GM12864 (cell line): ENCODE data around the gene MYBPHL.

Source experiments
- DNase-seq: peaks from one replicate; pipeline ENCODE4 v3.0.0-alpha.2; 2011; ENCODE audit warnings: low read depth
- H3K4me3 ChIP-seq: 2 replicates; pipeline ENCODE4 v1.5.1; 2011; ENCODE audit warnings: mild to moderate bottlenecking, low read depth, low read length, control low read depth
- CTCF ChIP-seq: IDR thresholded peaks from 2 replicates; pipeline ENCODE4 v1.5.1; 2011; ENCODE audit warnings: low read depth, mild to moderate bottlenecking, moderate library complexity, low read length, control low read depth, inconsistent platforms; ENCODE audit errors: missing control alignments

MYBPHL gene

GRCh38 chr1:109298666-109299557 is 7.9 kb downstream of the MYBPHL start:
- DNase-seq = no peak
- H3K4me3 ChIP-seq = no peak overlapping the region
- no peak for TF ChIP-seq CTCF

- H3K4me3 ChIP-seq = no peak overlapping the region
- DNase-seq = no peak
- no peak for TF ChIP-seq CTCF
Observed at GRCh38 chr1:109296782-109297181, 10.0 kb downstream of the MYBPHL start.

- no peak for TF ChIP-seq CTCF
- no peak overlapping the region for H3K4me3 ChIP-seq
- no peak for DNase-seq
Observed at GRCh38 chr1:109295712-109296415, 10.9 kb downstream of the MYBPHL start.

GRCh38 chr1:109294481-109294880 is 12.3 kb downstream of the MYBPHL start:
- DNase-seq = no peak
- no peak for TF ChIP-seq CTCF
- H3K4me3 ChIP-seq = no peak overlapping the region

- TF ChIP-seq CTCF = no peak
- H3K4me3 ChIP-seq = no peak overlapping the region
- DNase-seq = no peak
Observed at GRCh38 chr1:109293026-109293425, 13.8 kb downstream of the MYBPHL start.

GRCh38 chr1:109292364-109292763 is 14.4 kb downstream of the MYBPHL start:
- no peak for DNase-seq

More at GRCh38 chr1:109292364-109292763, 14.4 kb downstream of the MYBPHL start:
- no peak overlapping the region for H3K4me3 ChIP-seq
- no peak for TF ChIP-seq CTCF
